DOHH2 (cell line): ENCODE data around the gene PPP2R5A.

Source experiments
- H3F3A ChIP-seq: fragments of 200-600 bp; sonication (generic), shearing (Covaris generic); 2 replicates; pipeline ENCODE4 v1.6.0; 2016; ENCODE audit warnings: antibody characterized with exemption, mild to moderate bottlenecking; ENCODE audit not compliant: control insufficient read depth, insufficient read depth
- H3K27ac ChIP-seq: fragments of 200-600 bp; sonication (generic); 2 replicates; pipeline ENCODE4 v1.5.1; 2014; ENCODE audit warnings: low read depth, mild to moderate bottlenecking, low read length, moderate library complexity
- H3K27me3 ChIP-seq: fragments of 200-600 bp; sonication (generic); 2 replicates; pipeline ENCODE4 v1.6.1; 2014; ENCODE audit warnings: mild to moderate bottlenecking, low read length, mixed read lengths; ENCODE audit not compliant: control insufficient read depth
- H3K36me3 ChIP-seq: fragments of 200-600 bp; sonication (generic); 2 replicates; pipeline ENCODE4 v1.6.1; 2014; ENCODE audit warnings: mild to moderate bottlenecking, low read length, moderate library complexity, mixed read lengths; ENCODE audit not compliant: control insufficient read depth
- H3K4me1 ChIP-seq: fragments of 200-600 bp; sonication (generic); 2 replicates; pipeline ENCODE4 v1.6.1; 2014; ENCODE audit warnings: mild to moderate bottlenecking, low read length, mixed read lengths; ENCODE audit not compliant: control insufficient read depth
- H3K4me2 ChIP-seq: fragments of 200-600 bp; sonication (generic); 2 replicates; pipeline ENCODE4 v1.6.0; 2014; ENCODE audit warnings: mild to moderate bottlenecking, low read length, moderate library complexity
- H3K4me3 ChIP-seq: fragments of 200-600 bp; sonication (generic); 2 replicates; pipeline ENCODE4 v1.5.1; 2014; ENCODE audit warnings: mild to moderate bottlenecking, low read length, mixed read lengths
- H3K79me2 ChIP-seq: fragments of 200-600 bp; sonication (generic); 2 replicates; pipeline ENCODE4 v1.6.1; 2014; ENCODE audit warnings: mild to moderate bottlenecking, low read length, mixed read lengths; ENCODE audit not compliant: control insufficient read depth
- H3K9me2 ChIP-seq: fragments of 200-600 bp; sonication (generic); replicated peaks from 2 replicates; pipeline ENCODE4 v1.6.1; 2014; ENCODE audit warnings: mild to moderate bottlenecking, low read length, mixed read lengths; ENCODE audit not compliant: control insufficient read depth
- H3K9me3 ChIP-seq: fragments of 200-600 bp; sonication (generic); 2 replicates; pipeline ENCODE4 v1.6.1; 2014; ENCODE audit warnings: antibody characterized with exemption, low read length, mixed read lengths; ENCODE audit not compliant: control insufficient read depth, insufficient read depth
- H4K20me1 ChIP-seq: fragments of 200-600 bp; sonication (generic); 2 replicates; pipeline ENCODE4 v1.6.0; 2014; ENCODE audit warnings: low read depth, mild to moderate bottlenecking, antibody characterized with exemption, low read length, moderate library complexity; ENCODE audit not compliant: control insufficient read depth, insufficient read depth
- CTCF ChIP-seq: fragments of 200-600 bp; sonication (generic); IDR thresholded peaks from one replicate; pipeline ENCODE4 v1.5.1; 2014; ENCODE audit warnings: antibody characterized with exemption, mild to moderate bottlenecking, low read depth, low read length; ENCODE audit not compliant: poor library complexity, severe bottlenecking
- EZH2phosphoT487 ChIP-seq: fragments of 200-600 bp; sonication (generic); IDR thresholded peaks from 2 replicates; pipeline ENCODE4 v1.6.1; 2017; ENCODE audit warnings: borderline replicate concordance, mild to moderate bottlenecking, antibody characterized with exemption, low read length, moderate library complexity, mixed read lengths

PPP2R5A gene

GRCh38 chr1:212396638-212397037 is 111.4 kb downstream of the PPP2R5A start:
- Histone ChIP-seq H3K9me2 (no peaks in the 10 kb centered on the region), H3K4me3 (no peak overlapping the region), H3K4me2 (no peak overlapping the region), H3K27me3 (no peaks in the 10 kb centered on the region), H3K4me1 (no peaks in the 10 kb centered on the region), H3K27ac (no peak overlapping the region), H3K79me2 (peaks cover 23% of the 10 kb centered on the region), H3K9me3 (peaks cover 14% of the 10 kb centered on the region; the same call in 1 of the 2 replicates), H4K20me1 (no peaks in the 10 kb centered on the region), H3F3A (no peaks in the 10 kb centered on the region; the same call in 1 of the 2 replicates), H3K36me3 (peaks cover 42% of the 10 kb centered on the region)
- TF ChIP-seq EZH2phosphoT487: no peak
- no peak for TF ChIP-seq CTCF

GRCh38 chr1:212397171-212397570 is 112.0 kb downstream of the PPP2R5A start:
- TF ChIP-seq EZH2phosphoT487 (no peak), CTCF (no peak)
- no peaks in the 10 kb centered on the region for H3K27me3 ChIP-seq
- peaks cover 47% of the 10 kb centered on the region for H3K36me3 ChIP-seq
- no peaks in the 10 kb centered on the region for H4K20me1 ChIP-seq
- no peak overlapping the region for H3K4me3 ChIP-seq
- peaks cover 23% of the 10 kb centered on the region for H3K79me2 ChIP-seq
- no peak overlapping the region for H3K4me2 ChIP-seq
- no peak overlapping the region for H3K27ac ChIP-seq
- no peaks in the 10 kb centered on the region for H3K4me1 ChIP-seq
- no peaks in the 10 kb centered on the region for H3K9me2 ChIP-seq
- peaks cover 14% of the 10 kb centered on the region; the same call in 1 of the 2 replicates for H3K9me3 ChIP-seq
- H3F3A ChIP-seq: no peaks in the 10 kb centered on the region; the same call in 1 of the 2 replicates

- H3K9me3 ChIP-seq: peaks cover 14% of the 10 kb centered on the region; the same call in 1 of the 2 replicates
- peaks cover 23% of the 10 kb centered on the region for H3K79me2 ChIP-seq
- no peaks in the 10 kb centered on the region for H3K4me1 ChIP-seq
- H4K20me1 ChIP-seq: no peaks in the 10 kb centered on the region
- no peak overlapping the region for H3K27ac ChIP-seq
- H3K4me3 ChIP-seq: no peak overlapping the region
- peaks cover 71% of the 10 kb centered on the region for H3K36me3 ChIP-seq
- H3K9me2 ChIP-seq: no peaks in the 10 kb centered on the region
- no peaks in the 10 kb centered on the region; the same call in 1 of the 2 replicates for H3F3A ChIP-seq
- H3K27me3 ChIP-seq: no peaks in the 10 kb centered on the region
- TF ChIP-seq EZH2phosphoT487: no peak
- TF ChIP-seq CTCF: no peak
- no peak overlapping the region for H3K4me2 ChIP-seq
These were observed 115.8 kb downstream of the PPP2R5A start for GRCh38 chr1:212401042-212401441.
